Stomach (tissue), 9 donors: ENCODE results near the gene CFAP221. TPM values are rescaled to one million over a fixed set of nuclear protein-coding genes. Genes with fewer than 3 reads are reported as not detected.
A peak's percentile ranks its signal among the peaks of the same experiment; 100 is the strongest.

Experiments used
- DNase-seq, 2 donors: peaks; one replicate each; pipeline versions ENCODE4 v3.0.0 to v3.0.0-alpha.2; 2013 to 2019
- H3K27ac ChIP-seq, 5 donors: fragments of 200-600 bp in 4 of 5; sonication (generic) in 4 of 5; one replicate each; pipeline ENCODE4 v1.5.1; 2013 to 2019; ENCODE audit warnings: mild to moderate bottlenecking in 1 of 5, moderate library complexity in 1 of 5
- H3K27me3 ChIP-seq, 3 donors: fragments of 200-600 bp; sonication (generic); one replicate each; pipeline ENCODE4 v1.5.1; 2017 to 2019; ENCODE audit warnings: mixed run types in 1 of 3
- H3K36me3 ChIP-seq, 4 donors: fragments of 200-600 bp; sonication (generic); 1 replicate in 3 of 4; 2 replicates in 1 of 4; pipeline ENCODE4 v1.5.1; 2016 to 2019
- H3K4me1 ChIP-seq, 4 donors: fragments of 200-600 bp; sonication (generic); one replicate each; pipeline ENCODE4 v1.5.1; 2016 to 2019
- H3K4me3 ChIP-seq, 4 donors: fragments of 200-600 bp; sonication (generic) in 3 of 4; one replicate each; pipeline ENCODE4 v1.5.1; 2016 to 2019; ENCODE audit warnings: mild to moderate bottlenecking in 1 of 4
- H3K9me3 ChIP-seq, 4 donors: fragments of 200-600 bp; sonication (generic); one replicate each; pipeline ENCODE4 v1.5.1; 2016 to 2019
- EP300 ChIP-seq: sonication (generic); formaldehyde crosslinking; IDR thresholded peaks from one replicate; pipeline ENCODE4 v1.6.1; 2017; ENCODE audit warnings: antibody characterized with exemption
- POLR2A ChIP-seq, 4 donors: fragments of 450-650 bp; IDR thresholded peaks; one replicate each; pipeline ENCODE4 v1.6.1; 2016; ENCODE audit warnings: antibody characterized with exemption in 4 of 4, control low read depth in 2 of 4, mild to moderate bottlenecking in 1 of 4, moderate library complexity in 1 of 4
- POLR2AphosphoS5 ChIP-seq, 3 donors: sonication (generic); formaldehyde crosslinking; IDR thresholded peaks; one replicate each; pipeline ENCODE4 v1.6.1; 2016; ENCODE audit warnings: antibody characterized with exemption in 3 of 3
- WGBS, 5 donors: extraction: QIAGEN DNeasy Blood & Tissue Kit in 3 of 5; methylation state at CpG; one replicate each; pipeline versions ENCODE4 v1.1.5 to v1.1.7; 2013 to 2018; 5-methylcytosine and 5-hydroxymethylcytosine counted together
- intact Hi-C: fragments of 100-400 bp; cut with DNase I; formaldehyde crosslinking; loops from one replicate; pipeline ENCODE4 v1.15.1; 2023; ENCODE audit warnings: low total_unique reads
- polyA plus RNA-seq, 3 donors: library from polyadenylated mRNA; stranded (reverse); fragments of 200-250 nt; gene quantifications; one replicate each; pipeline ENCODE4 v1.2.3, GENCODE V29; 2013
- total RNA-seq, 5 donors: library from RNA; depleted of rRNA; stranded (reverse); fragments of >200 nt; gene quantifications; one replicate each; pipeline versions ENCODE4 v1.1.0 to v1.2.3, GENCODE V29; 2014 to 2016
- TF ChIP-seq, protein P1 (sequence below), 7 experiments: fragments of 450-650 bp in 4 of 7; fragments of 200-600 bp in 3 of 7; sonication (generic) in 3 of 7; IDR thresholded peaks; one replicate each; pipeline ENCODE4 v1.5.1; 2016 to 2019; ENCODE audit warnings: antibody characterized with exemption in 7 of 7, control low read depth in 2 of 7, mild to moderate bottlenecking in 1 of 7
- donor health status: healthy with polysubstance abuse.
- donor health status: Bipolar disorder and iron deficiency.
- donor health status: healthy.

Gene CFAP221
- total and polyA plus RNA-seq, 8 donors, result 0.31 to 15.1 (median 1.1) TPM; not detected in 2

- peak overlapping the region in 3 of 5 donors; percentile 34 to 52 (median 46) for H3K27ac ChIP-seq
- H3K27me3 ChIP-seq, result no peaks in the 10 kb centered on the region
- H3K9me3 ChIP-seq, result no peaks in the 10 kb centered on the region
- peaks cover 8 to 30% (median 15%) of the 10 kb centered on the region in 4 donors for H3K4me1 ChIP-seq
- H3K4me3 ChIP-seq, result no peak overlapping the region
- no peak for DNase-seq
- 39 to 53% (median 46%) methylated on average over 6 to 10 of the region's 10 CpGs for WGBS, 5 donors
- intact Hi-C loops, result no loop called here
- no peaks in the 10 kb centered on the region for H3K36me3 ChIP-seq
- TF ChIP-seq POLR2AphosphoS5 (IDR thresholded peaks at IDR 0.05) (no peak), EP300 (no peak), POLR2A (IDR thresholded peaks at IDR 0.05) (no peak)
- TF ChIP-seq, protein P1, sequence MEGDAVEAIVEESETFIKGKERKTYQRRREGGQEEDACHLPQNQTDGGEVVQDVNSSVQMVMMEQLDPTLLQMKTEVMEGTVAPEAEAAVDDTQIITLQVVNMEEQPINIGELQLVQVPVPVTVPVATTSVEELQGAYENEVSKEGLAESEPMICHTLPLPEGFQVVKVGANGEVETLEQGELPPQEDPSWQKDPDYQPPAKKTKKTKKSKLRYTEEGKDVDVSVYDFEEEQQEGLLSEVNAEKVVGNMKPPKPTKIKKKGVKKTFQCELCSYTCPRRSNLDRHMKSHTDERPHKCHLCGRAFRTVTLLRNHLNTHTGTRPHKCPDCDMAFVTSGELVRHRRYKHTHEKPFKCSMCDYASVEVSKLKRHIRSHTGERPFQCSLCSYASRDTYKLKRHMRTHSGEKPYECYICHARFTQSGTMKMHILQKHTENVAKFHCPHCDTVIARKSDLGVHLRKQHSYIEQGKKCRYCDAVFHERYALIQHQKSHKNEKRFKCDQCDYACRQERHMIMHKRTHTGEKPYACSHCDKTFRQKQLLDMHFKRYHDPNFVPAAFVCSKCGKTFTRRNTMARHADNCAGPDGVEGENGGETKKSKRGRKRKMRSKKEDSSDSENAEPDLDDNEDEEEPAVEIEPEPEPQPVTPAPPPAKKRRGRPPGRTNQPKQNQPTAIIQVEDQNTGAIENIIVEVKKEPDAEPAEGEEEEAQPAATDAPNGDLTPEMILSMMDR (IDR thresholded peaks at IDR 0.05), result no peak
Measured at GRCh38 chr2:119674711-119675500, 130.7 kb downstream of the CFAP221 start.

DNA sequence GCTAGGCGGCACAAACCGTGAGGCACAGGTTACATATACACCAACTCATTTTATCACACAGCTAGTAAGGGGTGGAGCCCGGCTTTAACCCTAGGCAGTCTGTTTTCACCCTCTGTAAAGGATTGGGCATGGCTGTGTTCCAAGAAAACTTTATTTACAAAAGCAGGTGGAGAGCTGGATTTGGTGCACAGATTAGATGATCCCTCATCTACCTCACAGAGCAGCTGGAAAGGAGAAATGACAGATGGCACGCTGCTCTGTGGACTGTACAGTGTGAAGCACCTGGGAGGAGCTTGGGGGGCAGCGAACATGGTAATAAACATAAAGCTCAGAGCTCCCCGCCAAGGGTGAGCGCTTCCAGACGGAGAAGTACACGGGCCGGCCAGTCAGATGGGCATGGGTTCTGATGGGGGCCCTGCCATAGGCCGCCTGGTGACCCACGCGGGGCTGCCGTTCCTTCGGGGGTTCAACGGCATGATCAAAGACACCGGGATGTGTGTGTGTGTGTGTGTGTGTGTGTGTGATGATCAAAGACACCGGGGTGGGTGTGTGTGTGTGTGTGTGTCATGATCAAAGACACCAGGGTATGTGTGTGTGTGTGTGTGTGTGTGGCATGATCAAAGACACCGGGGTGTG is 133.9 kb downstream of the CFAP221 start:
- no peak for TF ChIP-seq EP300
- TF ChIP-seq POLR2AphosphoS5 (IDR thresholded peaks at IDR 0.05), result peak in 1 of 3 donors; percentile 22
- Histone ChIP-seq H3K27me3 (no peaks in the 10 kb centered on the region), H3K27ac (peak overlapping the region; percentile 78 to 90 (median 87)), H3K4me3 (peak overlapping the region; percentile 26 to 89 (median 84)), H3K36me3 (peaks cover 5 to 16% (median 12%) of the 10 kb centered on the region in 4 donors), H3K9me3 (no peaks in the 10 kb centered on the region), H3K4me1 (peaks cover 11 to 49% (median 23%) of the 10 kb centered on the region in 4 donors)
- DNase-seq, result peak; percentile 54 to 76
- WGBS, 5 donors, result 29 to 50% (median 46%) methylated on average over 14 to 19 of the region's 19 CpGs
- intact Hi-C loops, result no loop called here

DNA sequence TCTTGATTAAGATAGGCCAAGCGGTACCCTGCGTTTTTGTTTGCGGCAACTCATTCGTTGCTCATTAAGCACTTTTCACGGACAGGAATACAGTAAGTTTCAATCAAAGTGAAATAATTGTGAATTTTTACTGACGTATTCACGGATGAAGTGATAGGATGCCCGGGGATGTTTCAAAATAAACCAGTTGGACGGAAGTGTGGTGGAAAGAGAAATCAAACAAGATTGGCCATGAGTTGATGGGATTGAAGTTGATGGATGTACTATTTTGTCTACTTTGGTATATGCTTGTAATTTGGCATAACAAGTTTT is 135.2 kb downstream of the CFAP221 start:
- WGBS, 5 donors, result 2 to 9% (median 3%) methylated on average over 9 of the region's 9 CpGs
- H3K9me3 ChIP-seq, result no peaks in the 10 kb centered on the region
- peak overlapping the region in 4 of 5 donors; percentile 84 to 90 (median 88) for H3K27ac ChIP-seq

DNA sequence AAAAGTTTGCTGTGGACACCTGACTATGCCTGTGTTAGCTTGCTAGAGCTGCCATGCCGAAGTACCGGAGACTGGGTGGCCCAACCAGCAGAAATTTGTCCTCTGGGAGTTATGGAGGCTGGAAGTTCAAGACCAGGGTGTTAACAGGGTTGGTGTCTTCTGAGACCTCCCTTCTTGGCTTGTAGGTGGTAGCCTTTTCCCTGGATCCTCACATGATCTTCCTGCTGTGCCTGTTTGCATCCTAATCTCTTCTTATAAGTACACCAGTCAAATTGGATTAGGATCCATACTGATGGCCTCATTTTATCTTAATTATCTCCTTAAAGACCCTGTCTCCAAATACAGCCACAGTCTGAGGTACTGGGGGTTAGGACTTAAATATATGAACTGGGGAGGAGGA is 135.6 kb downstream of the CFAP221 start:
- Histone ChIP-seq H3K9me3 (no peaks in the 10 kb centered on the region), H3K4me3 (peak overlapping the region; percentile 72 to 89 (median 84)), H3K4me1 (peaks cover 11 to 46% (median 28%) of the 10 kb centered on the region in 4 donors), H3K27ac (peak overlapping the region in 3 of 5 donors; percentile 84 to 90 (median 88)), H3K27me3 (no peaks in the 10 kb centered on the region), H3K36me3 (peaks cover 5 to 16% (median 12%) of the 10 kb centered on the region in 4 donors)
- WGBS, 5 donors, result 71 to 83% (median 80%) methylated on average over 2 of the region's 2 CpGs
- no peak for DNase-seq
- TF ChIP-seq POLR2A (IDR thresholded peaks at IDR 0.05) (no peak), EP300 (no peak), POLR2AphosphoS5 (IDR thresholded peaks at IDR 0.05) (no peak)
- TF ChIP-seq, protein P1 (IDR thresholded peaks at IDR 0.05), result no peak
- intact Hi-C loops, result no loop called here

More for the DNA sequence above, 135.2 kb downstream of the CFAP221 start:
- H3K27me3 ChIP-seq, result no peaks in the 10 kb centered on the region
- no peak for DNase-seq
- H3K4me3 ChIP-seq, result peak overlapping the region; percentile 72 to 89 (median 84)
- TF ChIP-seq EP300 (no peak), POLR2A (IDR thresholded peaks at IDR 0.05) (no peak), POLR2AphosphoS5 (IDR thresholded peaks at IDR 0.05) (no peak)
- TF ChIP-seq, protein P1 (IDR thresholded peaks at IDR 0.05), result no peak
- peaks cover 11 to 50% (median 28%) of the 10 kb centered on the region in 4 donors for H3K4me1 ChIP-seq
- intact Hi-C loops, result no loop called here
- H3K36me3 ChIP-seq, result peaks cover 5 to 16% (median 12%) of the 10 kb centered on the region in 4 donors
